Measurements from ENCODE around the gene CCDC88A.

CCDC88A gene

DNA sequence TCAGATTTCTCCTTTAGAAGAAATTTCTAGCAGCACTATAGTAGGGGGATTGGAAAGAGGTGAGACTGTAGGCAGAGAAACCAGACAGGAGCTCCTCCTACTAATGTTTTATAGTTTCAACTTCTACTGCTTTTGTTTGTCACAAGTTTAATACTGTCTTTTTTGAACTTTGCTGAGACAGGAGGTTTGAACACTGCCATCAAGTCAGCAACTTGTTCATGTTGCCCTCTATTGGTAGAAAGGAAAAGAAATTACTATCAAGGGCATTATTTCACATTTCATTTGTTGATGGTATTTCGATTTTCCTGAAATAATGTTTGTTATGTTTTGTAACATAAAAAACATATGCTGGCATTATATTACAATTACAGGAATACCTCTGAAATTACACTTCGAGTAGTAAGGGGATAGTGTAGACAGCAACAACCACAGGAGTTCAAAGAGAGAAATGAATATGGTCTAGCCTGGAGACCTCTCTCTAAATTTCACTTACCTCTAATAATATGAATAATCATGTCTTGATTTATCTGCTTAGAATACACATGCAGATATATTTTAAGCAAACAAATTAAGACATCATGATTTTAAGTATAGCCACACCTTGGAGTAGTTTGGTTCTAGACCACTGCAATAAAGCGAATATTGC, 12.4 kb upstream of the CCDC88A start:
- H3K27me3 ChIP-seq (ENCODE audit: low read depth, low read length): no peaks in the 10 kb centered on the region
- peak overlapping the region; percentile 3; the same call in 1 of the 2 replicates for H3K4me3 ChIP-seq (ENCODE audit: low read length)
- no peak overlapping the region for H3K9ac ChIP-seq (ENCODE audit: low read length)
- no peaks in the 10 kb centered on the region for H4K20me1 ChIP-seq (ENCODE audit: insufficient read depth, low read length)
- no peaks in the 10 kb centered on the region for H3K9me3 ChIP-seq (ENCODE audit: insufficient read depth, low read length)
- H3K79me2 ChIP-seq (ENCODE audit: low read length): no peaks in the 10 kb centered on the region
- peak overlapping the region; percentile 51; the same call in 1 of the 2 replicates for H2AFZ ChIP-seq (ENCODE audit: low read depth, low read length)
- no peaks in the 10 kb centered on the region for H3K36me3 ChIP-seq (replicated peaks; ENCODE audit: low read depth, low read length)
- H3K27ac ChIP-seq (ENCODE audit: low read length): no peak overlapping the region
- H3K4me2 ChIP-seq (ENCODE audit: low read length): peak overlapping the region; percentile 37
- TF ChIP-seq CTCF (IDR thresholded peaks at IDR 0.05; ENCODE audit: low read depth, low read length) (peak; percentile 76), EZH2phosphoT487 (IDR thresholded peaks at IDR 0.05; ENCODE audit: low read depth) (no peak)
- H3K4me1 ChIP-seq (ENCODE audit: low read length): peaks cover 6% of the 10 kb centered on the region

DNA sequence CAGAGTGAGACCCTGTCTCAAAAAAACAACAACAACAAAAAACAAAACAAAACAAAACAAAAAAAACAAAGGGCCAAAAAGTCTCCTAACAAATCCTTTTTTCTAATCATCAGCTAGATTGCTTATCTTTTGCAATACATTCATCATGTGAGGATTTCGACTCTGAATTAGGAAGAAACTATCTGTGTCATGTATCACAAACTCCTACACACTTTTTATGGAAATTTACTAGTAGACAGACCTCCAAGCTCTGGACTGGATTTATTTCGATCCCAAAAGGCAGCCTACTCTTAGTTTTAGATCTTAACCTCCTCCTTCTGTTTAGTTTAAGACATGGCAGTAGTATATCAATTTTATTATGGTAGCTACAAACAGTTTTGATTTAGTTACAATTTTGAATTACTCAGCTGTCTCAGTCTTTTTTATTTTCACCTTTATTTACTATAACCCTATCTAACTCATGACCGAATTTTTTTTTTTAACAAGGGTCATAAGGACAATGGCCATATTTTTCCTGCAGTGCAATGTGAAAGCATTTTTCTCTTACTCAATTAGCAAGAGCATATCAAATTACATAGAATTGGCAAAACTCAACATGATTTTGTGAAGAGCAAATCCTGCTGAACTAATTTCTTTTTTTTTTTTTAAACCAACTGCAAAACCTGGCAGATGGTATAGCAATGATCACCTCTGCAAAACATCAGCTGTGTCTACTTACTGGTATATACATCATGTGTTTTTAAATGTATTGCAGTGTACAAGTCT, 10.7 kb upstream of the CCDC88A start:
- no peak overlapping the region for H3K4me3 ChIP-seq (ENCODE audit: low read length)
- H4K20me1 ChIP-seq (ENCODE audit: insufficient read depth, low read length): no peaks in the 10 kb centered on the region
- no peaks in the 10 kb centered on the region for H3K36me3 ChIP-seq (replicated peaks; ENCODE audit: low read depth, low read length)
- H3K27ac ChIP-seq (ENCODE audit: low read length): no peak overlapping the region
- H3K79me2 ChIP-seq (ENCODE audit: low read length): no peaks in the 10 kb centered on the region
- TF ChIP-seq EZH2phosphoT487 (IDR thresholded peaks at IDR 0.05; ENCODE audit: low read depth): no peak
- no peak for TF ChIP-seq CTCF (IDR thresholded peaks at IDR 0.05; ENCODE audit: low read depth, low read length)
- H2AFZ ChIP-seq (ENCODE audit: low read depth, low read length): no peak overlapping the region
- H3K9me3 ChIP-seq (ENCODE audit: insufficient read depth, low read length): no peaks in the 10 kb centered on the region
- peaks cover 6% of the 10 kb centered on the region for H3K4me1 ChIP-seq (ENCODE audit: low read length)
- H3K27me3 ChIP-seq (ENCODE audit: low read depth, low read length): no peaks in the 10 kb centered on the region
- no peak overlapping the region for H3K4me2 ChIP-seq (ENCODE audit: low read length)
- H3K9ac ChIP-seq (ENCODE audit: low read length): no peak overlapping the region

DNA sequence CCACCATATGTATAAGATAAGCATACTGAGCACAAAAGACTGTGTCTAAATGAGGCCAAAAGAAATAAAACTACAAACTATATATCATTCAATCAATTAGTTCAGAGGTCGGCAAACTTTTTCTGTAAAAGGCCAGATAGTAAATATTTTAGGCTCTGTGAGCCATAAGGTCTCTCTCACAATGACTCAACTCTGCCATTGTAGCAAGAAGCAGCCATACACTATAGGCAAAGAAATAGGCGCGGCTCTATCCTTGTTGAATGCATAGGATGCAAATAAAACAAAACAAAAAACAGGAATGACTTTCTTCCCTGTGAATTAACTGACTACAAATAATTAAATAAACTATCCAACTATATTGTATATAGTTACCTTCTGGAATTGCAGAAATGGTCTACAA, 8.6 kb upstream of the CCDC88A start:
- TF ChIP-seq EZH2phosphoT487 (IDR thresholded peaks at IDR 0.05; ENCODE audit: low read depth) (no peak), CTCF (IDR thresholded peaks at IDR 0.05; ENCODE audit: low read depth, low read length) (no peak)
- H3K36me3 ChIP-seq (replicated peaks; ENCODE audit: low read depth, low read length): no peaks in the 10 kb centered on the region
- no peak overlapping the region for H2AFZ ChIP-seq (ENCODE audit: low read depth, low read length)
- no peaks in the 10 kb centered on the region for H3K9me3 ChIP-seq (ENCODE audit: insufficient read depth, low read length)
- no peak overlapping the region for H3K9ac ChIP-seq (ENCODE audit: low read length)
- H3K27me3 ChIP-seq (ENCODE audit: low read depth, low read length): no peaks in the 10 kb centered on the region
- no peaks in the 10 kb centered on the region for H3K79me2 ChIP-seq (ENCODE audit: low read length)
- H3K27ac ChIP-seq (ENCODE audit: low read length): no peak overlapping the region
- H4K20me1 ChIP-seq (ENCODE audit: insufficient read depth, low read length): no peaks in the 10 kb centered on the region
- H3K4me2 ChIP-seq (ENCODE audit: low read length): no peak overlapping the region
- no peak overlapping the region for H3K4me3 ChIP-seq (ENCODE audit: low read length)
- H3K4me1 ChIP-seq (ENCODE audit: low read length): peaks cover 16% of the 10 kb centered on the region

GRCh38 chr2:55425431-55425831, 5.8 kb upstream of the CCDC88A start:
- H3K4me3 ChIP-seq (ENCODE audit: low read length): no peak overlapping the region
- H3K36me3 ChIP-seq (replicated peaks; ENCODE audit: low read depth, low read length): no peaks in the 10 kb centered on the region
- no peaks in the 10 kb centered on the region for H3K79me2 ChIP-seq (ENCODE audit: low read length)
- no peak overlapping the region for H3K27ac ChIP-seq (ENCODE audit: low read length)
- H3K4me2 ChIP-seq (ENCODE audit: low read length): no peak overlapping the region
- no peak overlapping the region for H2AFZ ChIP-seq (ENCODE audit: low read depth, low read length)
- H3K27me3 ChIP-seq (ENCODE audit: low read depth, low read length): no peaks in the 10 kb centered on the region
- H3K9me3 ChIP-seq (ENCODE audit: insufficient read depth, low read length): no peaks in the 10 kb centered on the region
- no peaks in the 10 kb centered on the region for H4K20me1 ChIP-seq (ENCODE audit: insufficient read depth, low read length)
- H3K9ac ChIP-seq (ENCODE audit: low read length): no peak overlapping the region
- peaks cover 33% of the 10 kb centered on the region for H3K4me1 ChIP-seq (ENCODE audit: low read length)
- TF ChIP-seq CTCF (IDR thresholded peaks at IDR 0.05; ENCODE audit: low read depth, low read length) (no peak), EZH2phosphoT487 (IDR thresholded peaks at IDR 0.05; ENCODE audit: low read depth) (no peak)

Data from OCI-LY3 (cell line).